ENCODE measurements around the gene CHST2.

GRCh38 chr3:143090486-143090885, 29.1 kb upstream of the CHST2 start:
- TF ChIP-seq CTCF (IDR thresholded peaks at IDR 0.05), result no peak
- TF ChIP-seq EP300 (IDR thresholded peaks at IDR 0.05), result no peak
- no peak for TF ChIP-seq POLR2AphosphoS5 (IDR thresholded peaks at IDR 0.05)
